OCI-LY3 (cell line): Measurements from ENCODE around the gene CTNNA3.

Experiments
- EZH2phosphoT487 ChIP-seq: fragments of 200-600 bp; shearing (Covaris generic); IDR thresholded peaks from 2 replicates; pipeline ENCODE4 v1.6.1; 2018; ENCODE audit warnings: antibody characterized with exemption, mixed run types, low read depth
- TF ChIP-seq, protein P1 (sequence below): fragments of 200-600, 300-600 bp; sonication (generic); IDR thresholded peaks from 2 replicates; pipeline ENCODE4 v1.5.1; 2014; ENCODE audit warnings: antibody characterized with exemption, low read length, low read depth

GRCh38 chr10:66041771-66042170 is 1654.2 kb downstream of the CTNNA3 start:
- TF ChIP-seq, protein P1, sequence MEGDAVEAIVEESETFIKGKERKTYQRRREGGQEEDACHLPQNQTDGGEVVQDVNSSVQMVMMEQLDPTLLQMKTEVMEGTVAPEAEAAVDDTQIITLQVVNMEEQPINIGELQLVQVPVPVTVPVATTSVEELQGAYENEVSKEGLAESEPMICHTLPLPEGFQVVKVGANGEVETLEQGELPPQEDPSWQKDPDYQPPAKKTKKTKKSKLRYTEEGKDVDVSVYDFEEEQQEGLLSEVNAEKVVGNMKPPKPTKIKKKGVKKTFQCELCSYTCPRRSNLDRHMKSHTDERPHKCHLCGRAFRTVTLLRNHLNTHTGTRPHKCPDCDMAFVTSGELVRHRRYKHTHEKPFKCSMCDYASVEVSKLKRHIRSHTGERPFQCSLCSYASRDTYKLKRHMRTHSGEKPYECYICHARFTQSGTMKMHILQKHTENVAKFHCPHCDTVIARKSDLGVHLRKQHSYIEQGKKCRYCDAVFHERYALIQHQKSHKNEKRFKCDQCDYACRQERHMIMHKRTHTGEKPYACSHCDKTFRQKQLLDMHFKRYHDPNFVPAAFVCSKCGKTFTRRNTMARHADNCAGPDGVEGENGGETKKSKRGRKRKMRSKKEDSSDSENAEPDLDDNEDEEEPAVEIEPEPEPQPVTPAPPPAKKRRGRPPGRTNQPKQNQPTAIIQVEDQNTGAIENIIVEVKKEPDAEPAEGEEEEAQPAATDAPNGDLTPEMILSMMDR = no peak
- no peak for TF ChIP-seq EZH2phosphoT487
